Tibial artery (tissue), 4 donors: ENCODE measurements around the gene RAPGEF6.

ENCODE experiments used
- DNase-seq, 2 donors: peaks; one replicate each; pipeline ENCODE4 v3.0.0-alpha.2; 2019
- H3K27ac ChIP-seq, 2 donors: fragments of 200-600 bp; sonication (generic) in 1 of 2; 1 replicate in 1 of 2; 2 replicates in 1 of 2; pipeline ENCODE4 v1.5.1; 2018 to 2019; ENCODE audit warnings: mild to moderate bottlenecking in 1 of 2
- H3K27me3 ChIP-seq, 2 donors: fragments of 200-600 bp; sonication (generic) in 1 of 2; one replicate each; pipeline versions ENCODE4 v1.5.1 to v1.6.0; 2016 to 2019
- H3K36me3 ChIP-seq, 3 donors: fragments of 200-600 bp; sonication (generic) in 2 of 3; one replicate each; pipeline ENCODE4 v1.5.1; 2016 to 2019; ENCODE audit warnings: mild to moderate bottlenecking in 2 of 3
- H3K4me1 ChIP-seq, 4 donors: fragments of 200-600 bp; sonication (generic) in 2 of 4; 1 replicate in 3 of 4; 2 replicates in 1 of 4; pipeline ENCODE4 v1.5.1; 2016 to 2019
- H3K4me3 ChIP-seq, 2 donors: fragments of 200-600 bp; sonication (generic) in 1 of 2; 1 replicate in 1 of 2; 2 replicates in 1 of 2; pipeline ENCODE4 v1.5.1; 2018 to 2019; ENCODE audit warnings: mild to moderate bottlenecking in 2 of 2
- H3K9me3 ChIP-seq, 3 donors: fragments of 200-600 bp; sonication (generic) in 1 of 3; one replicate each; pipeline ENCODE4 v1.5.1; 2016 to 2019
- intact Hi-C: fragments of 100-400 bp; cut with DNase I; formaldehyde crosslinking; loops from one replicate; pipeline ENCODE4 v1.15.0; 2023; ENCODE audit warnings: low total_unique reads
- TF ChIP-seq, protein P1 (sequence below), 2 experiments: fragments of 200-600 bp in 1 of 2; fragments of 450-650 bp in 1 of 2; IDR thresholded peaks; one replicate each; pipeline ENCODE4 v1.5.1; 2017 to 2019; ENCODE audit warnings: antibody characterized with exemption in 2 of 2, mild to moderate bottlenecking in 1 of 2, moderate library complexity in 1 of 2

The RAPGEF6 gene

GRCh38 chr5:131634666-131634995 lies 398 bp downstream of the RAPGEF6 start:
- TF ChIP-seq, protein P1, sequence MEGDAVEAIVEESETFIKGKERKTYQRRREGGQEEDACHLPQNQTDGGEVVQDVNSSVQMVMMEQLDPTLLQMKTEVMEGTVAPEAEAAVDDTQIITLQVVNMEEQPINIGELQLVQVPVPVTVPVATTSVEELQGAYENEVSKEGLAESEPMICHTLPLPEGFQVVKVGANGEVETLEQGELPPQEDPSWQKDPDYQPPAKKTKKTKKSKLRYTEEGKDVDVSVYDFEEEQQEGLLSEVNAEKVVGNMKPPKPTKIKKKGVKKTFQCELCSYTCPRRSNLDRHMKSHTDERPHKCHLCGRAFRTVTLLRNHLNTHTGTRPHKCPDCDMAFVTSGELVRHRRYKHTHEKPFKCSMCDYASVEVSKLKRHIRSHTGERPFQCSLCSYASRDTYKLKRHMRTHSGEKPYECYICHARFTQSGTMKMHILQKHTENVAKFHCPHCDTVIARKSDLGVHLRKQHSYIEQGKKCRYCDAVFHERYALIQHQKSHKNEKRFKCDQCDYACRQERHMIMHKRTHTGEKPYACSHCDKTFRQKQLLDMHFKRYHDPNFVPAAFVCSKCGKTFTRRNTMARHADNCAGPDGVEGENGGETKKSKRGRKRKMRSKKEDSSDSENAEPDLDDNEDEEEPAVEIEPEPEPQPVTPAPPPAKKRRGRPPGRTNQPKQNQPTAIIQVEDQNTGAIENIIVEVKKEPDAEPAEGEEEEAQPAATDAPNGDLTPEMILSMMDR (IDR thresholded peaks at IDR 0.05) = peak in 1 of 2 experiments; percentile 6
- peak overlapping the region; percentile 76 to 89 for H3K4me3 ChIP-seq
- peak overlapping the region; percentile 95 to 98 for H3K27ac ChIP-seq
- intact Hi-C loops = loop anchor here (2.0 kb wide), 1 partner anchor 162 kb away; the partner anchor contains the start of gene FNIP1
- peaks cover 0 to 37% (median 25%) of the 10 kb centered on the region in 4 donors for H3K4me1 ChIP-seq
- H3K27me3 ChIP-seq = no peaks in the 10 kb centered on the region
- peak in 1 of 2 donors; percentile 61 for DNase-seq
- no peaks in the 10 kb centered on the region for H3K9me3 ChIP-seq
- H3K36me3 ChIP-seq = no peaks in the 10 kb centered on the region

DNA sequence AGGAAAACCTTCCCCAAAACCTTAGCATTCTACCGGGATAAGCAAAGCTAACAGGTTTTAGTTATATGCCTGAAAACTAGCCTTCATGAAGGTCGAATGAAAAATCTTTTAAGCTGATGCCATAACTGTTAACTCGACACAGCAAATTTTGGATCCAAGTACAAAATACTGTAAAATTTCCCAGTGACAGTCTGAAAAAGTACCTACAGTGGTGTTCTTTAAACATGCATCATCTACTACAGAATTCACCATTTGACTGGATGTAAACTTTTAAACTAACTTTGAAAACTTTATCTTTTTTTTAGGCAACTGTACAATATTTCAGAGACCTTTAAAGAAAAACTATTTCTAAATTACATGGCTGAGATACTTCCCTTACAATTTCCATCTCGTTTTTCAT lies 791 bp downstream of the RAPGEF6 start:
- TF ChIP-seq, protein P1 (IDR thresholded peaks at IDR 0.05) = no peak
- H3K9me3 ChIP-seq = no peaks in the 10 kb centered on the region
- no peaks in the 10 kb centered on the region for H3K36me3 ChIP-seq
- DNase-seq = no peak
- H3K4me3 ChIP-seq = peak overlapping the region; percentile 76 to 89
- peaks cover 0 to 37% (median 25%) of the 10 kb centered on the region in 4 donors for H3K4me1 ChIP-seq
- peak overlapping the region; percentile 95 to 98 for H3K27ac ChIP-seq
- no peaks in the 10 kb centered on the region for H3K27me3 ChIP-seq
- intact Hi-C loops = loop anchor here (2.0 kb wide), 1 partner anchor 163 kb away; the partner anchor contains the start of gene FNIP1

DNA sequence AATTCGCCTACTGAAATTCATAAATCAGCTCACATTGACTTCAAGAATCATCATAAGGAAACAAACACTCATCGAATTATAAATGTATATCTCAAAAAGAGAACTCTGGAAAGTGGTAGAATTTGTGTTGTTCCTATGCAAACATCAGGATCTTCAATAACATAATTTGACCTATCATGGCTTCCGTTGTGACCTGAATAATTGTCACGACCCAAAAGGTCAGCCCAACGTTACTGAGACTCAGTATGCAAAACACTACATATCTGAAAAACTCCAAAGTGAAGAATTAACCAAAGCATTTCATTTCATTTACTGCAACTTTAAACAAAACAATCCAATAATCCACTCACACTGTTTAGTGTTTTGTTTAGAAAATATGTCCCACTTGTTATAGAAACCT lies 1.2 kb downstream of the RAPGEF6 start:
- TF ChIP-seq, protein P1 (IDR thresholded peaks at IDR 0.05) = no peak
- intact Hi-C loops = loop anchor here (2.0 kb wide), 1 partner anchor 163 kb away; the partner anchor contains the start of gene FNIP1
- no peaks in the 10 kb centered on the region for H3K9me3 ChIP-seq
- H3K27ac ChIP-seq = peak overlapping the region; percentile 95 to 98
- H3K4me3 ChIP-seq = peak overlapping the region; percentile 76 to 89
- no peaks in the 10 kb centered on the region for H3K36me3 ChIP-seq
- no peaks in the 10 kb centered on the region for H3K27me3 ChIP-seq
- DNase-seq = no peak
- peaks cover 0 to 37% (median 25%) of the 10 kb centered on the region in 4 donors for H3K4me1 ChIP-seq

- H3K27ac ChIP-seq = no peak overlapping the region
- TF ChIP-seq, protein P1 (IDR thresholded peaks at IDR 0.05) = no peak
- intact Hi-C loops = no loop called here
- no peak overlapping the region for H3K4me3 ChIP-seq
- H3K9me3 ChIP-seq = no peaks in the 10 kb centered on the region
- H3K36me3 ChIP-seq = no peaks in the 10 kb centered on the region
- no peak for DNase-seq
- no peaks in the 10 kb centered on the region for H3K27me3 ChIP-seq
- H3K4me1 ChIP-seq = peaks cover 0 to 51% (median 23%) of the 10 kb centered on the region in 4 donors
These were observed 4.1 kb downstream of the RAPGEF6 start for GRCh38 chr5:131630963-131631350.

GRCh38 chr5:131630208-131630962 lies 4.6 kb downstream of the RAPGEF6 start:
- intact Hi-C loops = no loop called here
- Histone ChIP-seq H3K27ac (no peak overlapping the region), H3K27me3 (no peaks in the 10 kb centered on the region), H3K36me3 (no peaks in the 10 kb centered on the region), H3K4me3 (no peak overlapping the region), H3K4me1 (peaks cover 0 to 51% (median 23%) of the 10 kb centered on the region in 4 donors), H3K9me3 (no peaks in the 10 kb centered on the region)
- TF ChIP-seq, protein P1 (IDR thresholded peaks at IDR 0.05) = no peak
- no peak for DNase-seq
